K562 (cell line): ENCODE data around the gene CNPY4. TPM values are rescaled to one million over a fixed set of nuclear protein-coding genes. Genes with fewer than 3 reads are reported as not detected.

Experiments
- DLX4 ChIP-seq: fragments of 250-450 bp; sonication (Bioruptor Pico); IDR thresholded peaks from 2 replicates; pipeline ENCODE4 v1.6.1; 2021; ENCODE audit warnings: mild to moderate bottlenecking
- MED1 ChIP-seq: sonication (generic); formaldehyde crosslinking; IDR thresholded peaks from 2 replicates; pipeline ENCODE4 v1.8.1; 2023; ENCODE audit warnings: missing genetic modification reagents, borderline replicate concordance
- MLX ChIP-seq, 2 experiments: fragments of 450-650 bp in 1 of 2; sonication (generic) in 1 of 2; formaldehyde crosslinking; conservative IDR thresholded peaks; 2 replicates each; pipeline versions ENCODE4 v1.4.0 to v1.8.1; 2020 to 2022; ENCODE audit warnings: mild to moderate bottlenecking in 1 of 2, missing genetic modification reagents in 1 of 2
- POLR2A ChIP-seq: fragments of 450-650 bp; conservative IDR thresholded peaks from 2 replicates; pipeline ENCODE4 v1.6.1; 2016
- STAT5B ChIP-seq: fragments of 250-450 bp; sonication (Bioruptor Pico); IDR thresholded peaks from 2 replicates; pipeline ENCODE4 v1.8.0; 2021; ENCODE audit warnings: mild to moderate bottlenecking, inconsistent platforms
- TEAD2 ChIP-seq: fragments of 450-650 bp; IDR thresholded peaks from 2 replicates; pipeline ENCODE4 v1.6.1; 2016; ENCODE audit warnings: missing genetic modification characterization, control low read depth, missing compliant biosample characterization
- TSHZ1 ChIP-seq: fragments of 250-450 bp; sonication (Bioruptor Pico); IDR thresholded peaks from 2 replicates; pipeline ENCODE4 v1.4.0; 2020; ENCODE audit warnings: mild to moderate bottlenecking, moderate library complexity
- ZBTB40 ChIP-seq, 2 experiments: fragments of 450-650 bp in 1 of 2; sonication (generic) in 1 of 2; formaldehyde crosslinking in 1 of 2; IDR thresholded peaks; 2 replicates each; pipeline versions ENCODE4 v1.7.1 to v1.9.0; 2016 to 2022; ENCODE audit warnings: inconsistent platforms in 1 of 2, mild to moderate bottlenecking in 1 of 2, missing genetic modification reagents in 1 of 2
- ZNF121 ChIP-seq: sonication (generic); formaldehyde crosslinking; conservative IDR thresholded peaks from 2 replicates; pipeline ENCODE4 v1.8.0; 2022; ENCODE audit warnings: missing genetic modification reagents
- ZNF449 ChIP-seq: fragments of 250-450 bp; sonication (Bioruptor Pico); IDR thresholded peaks from 2 replicates; pipeline ENCODE4 v1.8.0; 2022; ENCODE audit warnings: moderate library complexity, mild to moderate bottlenecking, inconsistent platforms
- ZNF785 ChIP-seq: fragments of 250-450 bp; sonication (Bioruptor Pico); IDR thresholded peaks from 2 replicates; pipeline ENCODE4 v1.4.0; 2020; ENCODE audit warnings: mild to moderate bottlenecking
- polyA plus RNA-seq, 8 experiments: library from polyadenylated mRNA; depleted of rRNA in 4 of 8; stranded (reverse) in 5 of 8; unstranded in 3 of 8; fragments of >200 nt; fragmentation: Nextera tagmentation in 2 of 8; fragmentation: Illumina TruSeq in 1 of 8; extraction: Ambion mirVana in 2 of 8; extraction: Trizol in 1 of 8; gene quantifications; 2 replicates each; pipeline versions ENCODE4 v1.2.1 to v1.2.3, GENCODE V29; 2011 to 2014; ENCODE audit warnings: inconsistent platforms in 1 of 8, missing spikeins in 1 of 8
- total RNA-seq, 7 experiments: library from RNA; depleted of rRNA in 6 of 7; stranded (reverse); fragments of >200 nt in 6 of 7; fragmentation: Illumina TruSeq in 2 of 7; extraction: Trizol in 2 of 7; gene quantifications; 2 replicates each; pipeline versions ENCODE4 v1.2.1 to v1.2.3, GENCODE V29; 2011 to 2021; ENCODE audit warnings: low replicate concordance in 1 of 7

Gene CNPY4
- total and polyA plus RNA-seq, 9 of the 15 experiments (the other 6 are each of a cell fraction or from before 2014, with no cell fraction given), result 1.9 to 11.2 (median 7.0) TPM

GRCh38 chr7:100148559-100149328 lies 29.3 kb downstream of the CNPY4 start, which contains the start of gene LAMTOR4 (continued):
- peak; percentile 67; the same call in 1 of the 2 replicates for TF ChIP-seq ZBTB40 (IDR thresholded peaks at IDR 0.05)
- no peak for TF ChIP-seq ZBTB40 (CRISPR knock-in tag; IDR thresholded peaks at IDR 0.05)
- TF ChIP-seq ZNF121, result no peak
- no peak for TF ChIP-seq ZNF785 (CRISPR knock-in tag)
- no peak for TF ChIP-seq MED1 (CRISPR knock-in tag)
- TF ChIP-seq ZNF449, result no peak
- TF ChIP-seq STAT5B (CRISPR knock-in tag), result no peak
- peak; percentile 92 for TF ChIP-seq POLR2A
- no peak for TF ChIP-seq TSHZ1 (CRISPR knock-in tag)
- TF ChIP-seq TEAD2, result no peak
- no peak for TF ChIP-seq DLX4
- no peak for TF ChIP-seq MLX (CRISPR knock-in tag; conservative IDR thresholded peaks at IDR 0.05)
